Stomach (tissue), 4 donors: ENCODE measurements around the gene TLE3.

Source experiments
- EP300 ChIP-seq: sonication (generic); formaldehyde crosslinking; IDR thresholded peaks from one replicate; pipeline ENCODE4 v1.6.1; 2017; ENCODE audit warnings: antibody characterized with exemption
- POLR2A ChIP-seq, 4 donors: fragments of 450-650 bp; IDR thresholded peaks; one replicate each; pipeline ENCODE4 v1.6.1; 2016; ENCODE audit warnings: antibody characterized with exemption in 4 of 4, control low read depth in 2 of 4, mild to moderate bottlenecking in 1 of 4, moderate library complexity in 1 of 4
- POLR2AphosphoS5 ChIP-seq, 3 donors: sonication (generic); formaldehyde crosslinking; IDR thresholded peaks; one replicate each; pipeline ENCODE4 v1.6.1; 2016; ENCODE audit warnings: antibody characterized with exemption in 3 of 3
- TF ChIP-seq, protein P1 (sequence below), 7 experiments: fragments of 450-650 bp in 4 of 7; fragments of 200-600 bp in 3 of 7; sonication (generic) in 3 of 7; IDR thresholded peaks; one replicate each; pipeline ENCODE4 v1.5.1; 2016 to 2019; ENCODE audit warnings: antibody characterized with exemption in 7 of 7, control low read depth in 2 of 7, mild to moderate bottlenecking in 1 of 7

DNA sequence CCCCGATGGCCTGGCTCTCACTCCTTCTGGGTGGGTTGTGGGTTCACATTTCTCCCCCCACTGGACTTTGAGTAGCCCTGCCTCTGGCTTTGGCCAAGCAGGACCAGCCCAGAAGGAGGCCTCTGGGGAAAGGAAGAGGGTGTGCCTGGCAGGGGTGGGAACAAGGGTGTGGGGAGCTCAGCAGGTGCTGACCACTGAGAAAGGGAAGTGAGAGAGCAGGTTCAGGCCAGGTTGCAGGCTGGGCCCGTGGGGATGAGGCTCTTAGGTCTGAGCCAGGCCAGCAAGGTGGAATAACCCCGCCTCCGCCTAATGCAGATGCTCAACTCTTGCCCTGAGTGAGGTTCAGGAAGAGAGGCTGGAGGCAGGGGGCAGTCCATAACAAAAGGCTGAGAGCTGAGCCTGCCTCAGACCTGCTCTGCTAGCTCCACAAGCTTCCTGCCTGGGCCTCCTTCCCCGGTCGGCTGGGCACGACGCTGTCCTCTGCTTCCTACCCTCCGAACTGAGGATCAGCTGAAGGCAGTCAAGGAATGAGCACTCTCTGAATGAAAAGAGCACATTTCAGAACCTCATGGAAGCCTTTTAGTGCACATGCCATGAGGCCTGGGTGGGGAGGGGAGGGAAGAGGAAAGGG is 82.7 kb downstream of the TLE3 start:
- TF ChIP-seq POLR2AphosphoS5 (IDR thresholded peaks at IDR 0.05) (no peak), POLR2A (IDR thresholded peaks at IDR 0.05) (no peak), EP300 (no peak)
- TF ChIP-seq, protein P1, sequence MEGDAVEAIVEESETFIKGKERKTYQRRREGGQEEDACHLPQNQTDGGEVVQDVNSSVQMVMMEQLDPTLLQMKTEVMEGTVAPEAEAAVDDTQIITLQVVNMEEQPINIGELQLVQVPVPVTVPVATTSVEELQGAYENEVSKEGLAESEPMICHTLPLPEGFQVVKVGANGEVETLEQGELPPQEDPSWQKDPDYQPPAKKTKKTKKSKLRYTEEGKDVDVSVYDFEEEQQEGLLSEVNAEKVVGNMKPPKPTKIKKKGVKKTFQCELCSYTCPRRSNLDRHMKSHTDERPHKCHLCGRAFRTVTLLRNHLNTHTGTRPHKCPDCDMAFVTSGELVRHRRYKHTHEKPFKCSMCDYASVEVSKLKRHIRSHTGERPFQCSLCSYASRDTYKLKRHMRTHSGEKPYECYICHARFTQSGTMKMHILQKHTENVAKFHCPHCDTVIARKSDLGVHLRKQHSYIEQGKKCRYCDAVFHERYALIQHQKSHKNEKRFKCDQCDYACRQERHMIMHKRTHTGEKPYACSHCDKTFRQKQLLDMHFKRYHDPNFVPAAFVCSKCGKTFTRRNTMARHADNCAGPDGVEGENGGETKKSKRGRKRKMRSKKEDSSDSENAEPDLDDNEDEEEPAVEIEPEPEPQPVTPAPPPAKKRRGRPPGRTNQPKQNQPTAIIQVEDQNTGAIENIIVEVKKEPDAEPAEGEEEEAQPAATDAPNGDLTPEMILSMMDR (IDR thresholded peaks at IDR 0.05): no peak
